Prostate gland (tissue), 2 donors: ENCODE results near the gene PITPNC1.

Source experiments
- POLR2A ChIP-seq: fragments of 450-650 bp; IDR thresholded peaks from one replicate; pipeline ENCODE4 v1.6.1; 2016; ENCODE audit warnings: antibody characterized with exemption, mild to moderate bottlenecking
- POLR2AphosphoS5 ChIP-seq: sonication (generic); formaldehyde crosslinking; IDR thresholded peaks from one replicate; pipeline ENCODE4 v1.6.1; 2017; ENCODE audit warnings: antibody characterized with exemption
- TF ChIP-seq, protein P1 (sequence below), 4 experiments: fragments of 200-600 bp in 2 of 4; fragments of 450-650 bp in 2 of 4; sonication (generic) in 2 of 4; IDR thresholded peaks; 1 replicate in 3 of 4; 2 replicates in 1 of 4; pipeline ENCODE4 v1.5.1; 2016 to 2019; ENCODE audit warnings: antibody characterized with exemption in 4 of 4, mild to moderate bottlenecking in 2 of 4, moderate library complexity in 2 of 4

DNA sequence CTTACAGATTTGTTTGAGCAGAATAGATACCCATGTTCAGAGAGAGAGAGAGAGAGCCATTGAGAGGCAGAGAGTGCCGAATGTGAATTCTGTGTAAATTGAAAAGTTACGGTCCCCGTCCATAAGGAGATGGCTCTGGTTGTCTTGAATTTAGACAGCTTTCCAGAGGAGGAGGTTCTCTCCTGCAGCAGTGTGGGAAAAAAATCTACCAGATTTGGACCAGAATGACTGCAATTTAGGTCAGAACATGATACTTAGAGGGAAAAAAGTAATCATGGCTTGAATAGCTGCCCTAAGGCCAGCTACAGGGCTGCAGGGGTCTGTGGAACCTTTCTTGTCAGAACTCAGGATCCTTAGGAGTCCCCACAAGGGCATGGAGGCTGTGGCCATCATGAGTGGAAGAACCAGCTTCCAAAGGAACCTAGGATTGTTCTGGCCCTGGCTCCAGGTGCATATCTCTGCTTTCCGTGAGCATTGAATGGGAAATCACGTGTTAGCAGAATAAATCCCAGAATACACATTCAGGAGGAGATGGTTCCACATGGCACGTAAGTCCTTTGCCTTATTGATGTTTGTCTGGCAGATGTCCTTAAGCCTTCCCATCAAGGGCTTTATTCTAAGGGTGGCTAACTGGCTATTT lies 13.0 kb downstream of the PITPNC1 start:
- TF ChIP-seq POLR2A (no peak), POLR2AphosphoS5 (peak; percentile 39)
- TF ChIP-seq, protein P1, sequence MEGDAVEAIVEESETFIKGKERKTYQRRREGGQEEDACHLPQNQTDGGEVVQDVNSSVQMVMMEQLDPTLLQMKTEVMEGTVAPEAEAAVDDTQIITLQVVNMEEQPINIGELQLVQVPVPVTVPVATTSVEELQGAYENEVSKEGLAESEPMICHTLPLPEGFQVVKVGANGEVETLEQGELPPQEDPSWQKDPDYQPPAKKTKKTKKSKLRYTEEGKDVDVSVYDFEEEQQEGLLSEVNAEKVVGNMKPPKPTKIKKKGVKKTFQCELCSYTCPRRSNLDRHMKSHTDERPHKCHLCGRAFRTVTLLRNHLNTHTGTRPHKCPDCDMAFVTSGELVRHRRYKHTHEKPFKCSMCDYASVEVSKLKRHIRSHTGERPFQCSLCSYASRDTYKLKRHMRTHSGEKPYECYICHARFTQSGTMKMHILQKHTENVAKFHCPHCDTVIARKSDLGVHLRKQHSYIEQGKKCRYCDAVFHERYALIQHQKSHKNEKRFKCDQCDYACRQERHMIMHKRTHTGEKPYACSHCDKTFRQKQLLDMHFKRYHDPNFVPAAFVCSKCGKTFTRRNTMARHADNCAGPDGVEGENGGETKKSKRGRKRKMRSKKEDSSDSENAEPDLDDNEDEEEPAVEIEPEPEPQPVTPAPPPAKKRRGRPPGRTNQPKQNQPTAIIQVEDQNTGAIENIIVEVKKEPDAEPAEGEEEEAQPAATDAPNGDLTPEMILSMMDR (IDR thresholded peaks at IDR 0.05): no peak
